Stimulated activated CD4-positive, alpha-beta T cell treated with anti-CD3 and anti-CD28 coated beads, Interleukin-1b, Interleukin-23, amount 100 ng/mL, for 4 hours (primary cell): ENCODE results near the gene SLC38A10.

Experiments
- DNase-seq, 2 donors: peaks; one replicate each; pipeline ENCODE4 v3.0.0-alpha.2; 2020; ENCODE audit warnings: low read depth in 2 of 2

The SLC38A10 gene

DNA sequence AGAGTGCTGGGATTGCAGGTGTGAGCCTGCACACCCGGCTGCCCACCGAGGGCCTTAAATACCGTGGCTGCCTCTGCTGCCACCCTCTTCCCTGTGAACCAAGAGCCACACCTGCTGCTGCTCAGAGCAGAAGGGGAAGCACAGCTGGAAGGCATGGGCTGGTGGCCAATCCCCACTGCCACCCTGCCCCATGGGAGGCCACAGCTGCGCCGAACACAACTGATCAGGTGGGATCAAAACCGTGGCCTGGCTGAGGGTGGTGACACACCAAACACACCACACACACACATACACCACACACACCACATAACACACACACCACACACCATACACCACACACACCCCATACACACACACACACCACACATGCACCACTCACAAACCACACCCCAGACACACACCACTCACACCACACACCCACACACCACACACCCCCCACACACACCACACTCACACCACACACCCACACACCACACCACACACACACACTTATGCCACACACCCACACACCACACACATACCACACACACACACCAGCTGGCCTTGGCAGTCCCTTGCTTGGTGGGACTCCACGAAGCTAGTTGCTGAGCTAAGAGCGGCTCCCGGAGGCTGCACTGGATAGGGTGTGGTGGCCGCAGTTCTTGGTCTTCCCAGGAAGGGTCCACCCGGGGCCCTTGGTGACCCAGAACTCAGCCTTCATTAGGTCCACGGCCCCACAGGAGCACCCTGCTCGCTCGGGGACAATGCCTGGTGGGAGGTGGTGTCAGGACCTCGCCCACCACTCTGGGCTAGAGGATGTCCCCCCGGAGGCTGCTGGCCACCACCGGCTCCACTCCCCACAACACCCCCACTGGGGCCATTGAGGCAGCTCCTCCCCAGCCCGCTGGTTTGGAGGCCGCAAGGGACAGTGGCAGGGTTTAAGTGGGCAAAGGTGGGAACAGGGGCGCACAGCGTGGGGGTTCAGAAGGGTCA lies 87.2 kb downstream of the SLC38A10 start:
- DNase-seq = no peak

DNA sequence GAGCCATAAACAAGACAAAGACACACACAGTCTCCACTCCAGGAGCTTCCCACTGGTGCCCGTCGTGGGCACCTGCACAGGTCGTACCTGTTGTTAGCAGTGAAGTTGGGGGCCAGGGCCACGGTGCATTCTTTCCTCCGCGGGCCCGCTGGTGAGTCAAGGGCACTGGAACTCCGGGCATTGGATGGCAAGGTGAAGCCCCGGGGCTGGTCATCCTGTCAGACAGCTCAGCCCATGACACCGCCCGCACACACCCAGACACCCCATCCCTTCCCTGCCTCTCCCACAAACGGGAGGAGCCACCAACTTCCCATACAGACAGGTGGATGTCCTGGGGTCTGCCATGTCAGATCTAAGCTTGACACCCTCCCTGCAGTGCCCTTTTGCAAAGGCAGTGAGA lies 88.5 kb downstream of the SLC38A10 start:
- no peak for DNase-seq

- no peak for DNase-seq
Measured at GRCh38 chr17:81206166-81206565, 88.9 kb downstream of the SLC38A10 start.

DNA sequence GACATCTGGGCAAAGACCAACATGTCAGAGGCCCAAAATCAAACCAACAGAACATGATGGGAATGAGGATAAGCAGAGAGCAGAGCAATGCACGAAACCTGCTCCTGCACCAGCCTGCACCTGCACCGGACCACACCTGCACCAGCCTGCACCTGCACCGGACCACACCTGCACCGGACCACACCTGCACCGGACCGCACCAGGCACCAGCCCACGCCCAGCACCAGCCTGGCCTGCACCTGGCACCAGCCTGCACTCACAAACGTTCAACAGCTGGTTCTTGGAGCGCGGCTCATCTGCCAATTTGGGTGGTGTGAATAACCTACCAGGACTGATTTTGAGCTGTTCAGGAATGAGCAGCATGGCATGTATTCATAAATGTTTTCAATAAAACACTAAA lies 90.5 kb downstream of the SLC38A10 start:
- DNase-seq = no peak

DNA sequence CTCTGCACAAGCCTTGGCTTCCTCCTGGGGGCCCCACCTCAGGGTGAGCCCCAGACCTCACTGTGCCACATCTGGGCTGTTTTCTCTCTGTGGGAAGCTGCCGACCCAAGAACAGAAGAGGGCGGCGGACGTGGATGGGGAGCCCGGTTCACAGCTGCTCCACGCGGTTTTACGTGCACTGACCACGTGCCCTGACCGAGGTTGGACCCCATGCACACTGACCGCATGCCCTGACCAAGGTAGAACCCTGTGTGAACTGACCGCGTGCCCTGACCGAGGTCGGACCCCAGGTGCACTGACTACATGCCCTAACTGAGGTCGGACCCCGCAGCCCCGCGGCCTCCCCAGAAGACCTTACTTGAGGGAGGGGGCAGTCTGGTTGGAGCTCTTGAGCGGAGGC lies 92.0 kb downstream of the SLC38A10 start:
- no peak for DNase-seq

- no peak for DNase-seq
Measured at GRCh38 chr17:81202318-81202717, 92.8 kb downstream of the SLC38A10 start.

DNA sequence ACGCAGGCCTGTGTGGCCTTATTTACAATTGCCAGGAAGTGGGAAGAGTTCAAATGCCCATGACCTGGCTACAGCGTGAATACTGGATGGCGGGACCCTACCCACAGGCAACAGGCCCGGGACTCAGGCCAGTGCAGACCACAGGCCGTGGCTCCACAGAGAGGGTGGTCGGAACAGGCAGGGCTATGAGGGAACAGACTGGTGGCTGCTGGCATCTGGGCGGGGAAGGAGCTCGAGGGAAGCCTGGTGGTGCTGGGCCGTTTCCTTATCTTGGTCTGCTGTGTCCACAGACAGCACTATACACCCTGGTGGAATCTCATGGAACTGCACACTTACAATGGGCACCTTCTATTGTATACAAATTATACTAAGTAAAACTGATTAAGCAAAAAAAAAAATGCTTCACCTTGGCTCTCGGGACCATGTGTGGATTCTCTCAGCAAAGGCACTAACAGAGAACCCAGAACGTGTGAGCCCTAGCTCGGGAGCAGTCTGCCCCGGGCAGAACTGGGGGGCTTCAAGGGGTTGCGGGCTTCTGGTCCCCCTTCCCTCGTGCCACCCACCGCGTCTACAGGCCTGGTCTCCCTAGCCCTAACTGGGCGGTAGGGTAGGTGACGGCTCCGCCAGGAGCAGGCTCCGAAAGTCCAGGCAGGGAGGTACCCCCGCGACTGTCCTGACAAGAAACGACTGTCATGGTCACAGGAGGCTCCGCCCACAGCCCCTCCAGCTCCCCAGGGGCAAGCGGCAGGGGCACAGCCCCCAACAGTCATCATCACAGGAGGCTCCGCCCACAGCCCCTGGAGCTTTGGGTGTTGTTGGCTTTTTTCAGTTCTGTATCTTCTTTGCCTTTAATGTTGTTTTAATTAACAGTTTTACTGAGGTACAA lies 94.2 kb downstream of the SLC38A10 start:
- no peak for DNase-seq

- no peak for DNase-seq
Measured at GRCh38 chr17:81200201-81200600, 94.9 kb downstream of the SLC38A10 start.

DNA sequence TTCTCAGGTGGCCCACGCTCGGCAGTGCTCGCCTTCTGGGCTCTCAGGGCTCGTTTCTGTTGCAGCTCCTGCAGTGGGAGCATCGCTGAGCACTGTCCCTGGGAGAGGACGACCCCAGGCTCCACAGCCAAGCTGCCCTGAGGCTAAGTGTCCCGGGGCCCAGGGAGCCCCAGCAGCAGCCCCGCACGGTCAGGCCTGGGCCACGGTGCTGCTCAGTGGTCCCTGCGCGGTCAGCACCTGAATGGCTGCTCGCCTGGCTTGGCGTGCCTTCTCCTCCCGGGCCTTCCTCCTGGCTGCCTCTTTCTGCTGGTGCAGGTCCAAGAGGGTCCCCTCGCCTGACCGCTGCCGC lies 95.7 kb downstream of the SLC38A10 start:
- DNase-seq = no peak

GRCh38 chr17:81198826-81199481 lies 96.2 kb downstream of the SLC38A10 start:
- no peak for DNase-seq

GRCh38 chr17:81197831-81198490 lies 97.1 kb downstream of the SLC38A10 start:
- DNase-seq = no peak

DNA sequence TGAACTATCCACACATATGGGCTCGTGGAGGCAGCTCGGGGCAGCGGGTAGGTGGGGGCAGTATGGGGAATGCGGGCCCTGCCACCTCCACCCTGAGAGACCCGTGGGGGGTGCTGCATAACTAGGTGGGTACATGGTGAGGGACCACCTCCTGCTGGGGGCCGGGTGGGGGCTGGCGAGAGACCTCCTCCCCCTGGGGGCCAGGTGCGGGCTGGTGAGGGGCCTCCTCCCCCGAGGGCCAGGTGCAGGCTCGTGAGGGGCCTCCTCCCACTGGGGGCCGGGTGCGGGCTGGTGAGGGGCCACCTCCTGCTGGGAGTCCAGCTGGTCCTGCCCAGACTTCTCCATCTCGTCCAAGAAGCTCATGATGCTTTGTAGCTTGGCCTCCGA lies 97.7 kb downstream of the SLC38A10 start:
- no peak for DNase-seq

- no peak for DNase-seq
Measured at GRCh38 chr17:81196505-81197408, 98.3 kb downstream of the SLC38A10 start.

- DNase-seq = no peak
Measured at GRCh38 chr17:81195941-81196495, 99.1 kb downstream of the SLC38A10 start.
